GM04503 (cell line): ENCODE measurements around the gene KDM1B.
A peak's percentile ranks its signal among the peaks of the same experiment; 100 is the strongest.
"Not testable (repeated sequence)": the region's sequence is repeated elsewhere in the genome, so short reads cannot be mapped to it uniquely, and the experiment has no call there.

ENCODE experiments used
- DNase-seq: peaks from one replicate; pipeline ENCODE4 v3.0.0-alpha.2; 2012; ENCODE audit warnings: low read depth

The KDM1B gene

GRCh38 chr6:18186540-18187250 is 31.5 kb downstream of the KDM1B start:
- no peak for DNase-seq

DNA sequence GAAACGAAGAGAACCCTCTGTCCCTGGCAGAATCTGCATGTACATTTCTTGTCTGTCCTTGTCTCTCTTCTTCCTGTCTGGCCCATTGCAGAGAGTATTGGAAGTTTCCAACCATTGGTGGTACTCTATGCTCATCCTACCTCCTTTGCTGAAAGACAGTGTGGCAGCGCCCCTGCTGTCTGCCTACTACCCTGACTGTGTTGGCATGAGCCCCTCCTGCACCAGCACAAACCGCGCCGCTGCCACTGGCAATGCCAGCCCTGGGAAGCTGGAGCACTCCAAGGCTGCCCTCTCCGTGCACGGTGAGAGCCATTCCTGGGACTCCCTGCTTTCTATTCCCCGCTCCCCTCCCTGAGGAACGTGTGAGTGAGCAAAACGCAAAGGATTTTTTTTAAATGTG is 32.5 kb downstream of the KDM1B start:
- DNase-seq: no peak

DNA sequence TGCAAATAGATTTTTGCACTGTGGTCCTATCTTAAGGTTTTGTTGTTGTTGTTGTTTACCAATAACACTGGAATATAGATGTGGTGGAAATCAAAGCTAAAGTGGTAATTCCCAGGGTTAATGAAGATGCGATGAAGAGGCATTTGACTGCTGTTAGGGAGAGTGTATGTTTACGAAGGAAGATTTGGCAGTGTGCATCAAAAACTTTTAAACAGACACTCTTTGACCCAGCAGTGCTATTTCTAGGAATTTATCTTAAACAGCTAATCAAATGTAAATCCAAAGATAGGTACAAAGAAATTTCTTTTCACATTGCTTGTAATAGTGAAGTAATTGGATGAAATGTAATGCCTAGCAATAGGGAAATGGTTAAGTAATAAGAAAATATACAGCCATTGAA is 34.0 kb downstream of the KDM1B start:
- no peak for DNase-seq

DNA sequence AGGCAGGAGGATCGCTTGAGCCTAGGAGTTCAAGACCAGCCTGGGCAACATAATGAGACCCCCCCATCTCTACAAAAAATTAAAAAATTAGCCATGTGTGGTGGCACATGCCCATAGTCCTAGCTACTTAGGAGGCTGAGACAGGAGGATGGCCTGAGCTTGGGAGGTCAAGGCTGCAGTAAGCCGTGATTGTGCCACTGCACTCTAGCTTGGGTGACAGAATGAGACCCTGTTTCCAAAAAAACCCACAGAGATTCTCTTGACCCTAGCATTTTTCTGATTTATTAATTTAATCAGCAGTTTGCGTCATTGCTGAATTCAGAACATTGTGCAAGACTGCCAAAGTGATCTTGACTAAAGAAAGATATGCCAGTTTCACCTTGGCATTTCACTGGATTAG is 36.8 kb downstream of the KDM1B start:
- DNase-seq: no peak

DNA sequence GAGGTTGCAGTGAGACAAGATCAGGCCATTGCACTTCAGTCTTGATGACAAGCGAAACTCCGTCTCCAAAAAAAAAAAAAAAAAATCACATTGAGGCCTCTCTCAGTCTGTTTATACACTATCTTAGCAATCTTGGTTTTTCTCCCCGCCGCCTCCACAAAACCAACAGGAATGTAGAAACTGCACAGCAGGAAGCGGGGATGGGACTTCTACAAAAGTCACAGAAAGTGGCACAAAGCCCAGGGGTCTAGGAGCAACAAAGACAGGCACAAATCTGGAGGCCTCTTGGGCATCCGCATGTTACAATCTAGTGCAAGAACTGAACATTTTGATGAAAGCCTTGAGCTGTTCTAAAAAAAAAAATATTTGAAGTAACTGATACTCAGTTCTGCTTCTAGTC is 48.6 kb downstream of the KDM1B start:
- DNase-seq: no peak

GRCh38 chr6:18204691-18205090 is 49.5 kb downstream of the KDM1B start:
- DNase-seq: no peak

DNA sequence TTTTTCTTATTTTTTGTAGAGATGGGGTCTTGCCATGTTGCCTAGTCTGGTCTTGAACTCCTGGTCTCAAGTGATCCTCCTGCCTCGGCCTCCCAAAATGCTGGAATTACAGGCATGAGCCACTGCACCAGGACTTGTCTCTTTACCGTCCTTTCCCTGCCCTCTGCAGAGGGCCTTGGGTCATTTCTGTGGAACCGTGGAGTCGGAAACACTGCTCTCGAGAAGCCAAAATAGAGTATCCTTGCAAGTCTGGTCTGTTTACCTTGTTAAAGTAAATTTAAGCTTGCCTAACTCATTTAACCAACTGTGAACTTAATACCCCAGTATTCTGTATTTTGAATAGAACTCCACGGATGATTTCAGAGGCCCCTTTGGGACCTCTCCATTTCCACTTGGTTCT is 51.4 kb downstream of the KDM1B start:
- DNase-seq: no peak

DNA sequence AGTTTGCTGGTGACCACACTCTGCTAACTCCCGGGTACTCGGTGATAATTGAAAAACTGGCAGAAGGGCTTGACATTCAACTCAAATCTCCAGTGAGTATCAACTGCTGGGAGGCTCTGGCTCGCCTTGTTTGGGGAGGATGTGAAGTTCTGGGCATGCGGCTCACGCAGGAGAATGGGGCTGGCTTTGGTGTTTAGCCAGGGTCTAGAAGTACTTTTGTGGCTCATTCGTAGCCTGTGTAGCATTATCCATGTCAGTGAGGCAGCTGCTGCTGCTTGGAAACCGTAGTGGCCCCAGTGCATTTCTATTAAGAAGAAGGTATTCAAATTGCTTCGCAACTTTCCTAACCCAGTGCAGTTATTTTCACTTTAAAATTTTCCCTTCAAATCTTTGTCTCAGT is 52.2 kb downstream of the KDM1B start:
- no peak for DNase-seq

DNA sequence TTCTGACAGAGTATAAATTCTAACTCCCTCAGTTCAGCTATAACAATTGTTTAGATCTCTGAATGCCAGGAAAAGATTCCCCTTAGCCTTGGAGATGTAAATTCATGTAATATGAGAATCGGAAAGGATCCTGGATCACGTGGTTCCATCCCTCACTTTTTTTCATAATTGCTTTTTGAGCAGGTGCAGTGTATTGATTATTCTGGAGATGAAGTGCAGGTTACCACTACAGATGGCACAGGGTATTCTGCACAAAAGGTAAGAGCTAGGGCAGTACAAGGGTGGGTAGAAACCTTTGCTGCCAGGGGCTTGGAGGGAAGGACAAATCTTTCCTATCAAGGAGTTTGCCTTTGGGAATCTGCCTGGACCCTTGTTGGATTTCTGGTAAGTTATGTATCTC is 52.7 kb downstream of the KDM1B start:
- no peak for DNase-seq

GRCh38 chr6:18208778-18209177 is 53.6 kb downstream of the KDM1B start:
- not testable (repeated sequence) for DNase-seq

GRCh38 chr6:18209539-18210197 is 54.4 kb downstream of the KDM1B start:
- no peak for DNase-seq

DNA sequence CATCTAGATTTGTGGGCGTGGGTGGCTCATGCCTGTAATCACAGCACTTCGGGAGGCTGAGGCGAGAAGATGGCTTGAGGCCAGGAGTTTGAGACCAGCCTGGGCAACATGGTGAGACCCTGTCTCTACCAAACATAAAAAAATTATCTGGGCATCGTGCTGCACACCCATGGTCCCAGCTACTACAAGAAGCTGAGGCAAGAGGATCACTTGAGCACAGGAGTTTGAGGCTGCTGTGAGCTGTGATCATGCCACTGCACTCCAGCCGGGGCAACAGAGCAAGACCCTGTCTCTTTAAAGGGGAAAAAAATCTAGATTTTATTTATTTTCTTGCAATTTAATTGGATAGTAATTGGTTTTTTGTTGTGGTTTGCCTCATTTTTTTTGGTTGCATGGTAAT is 55.5 kb downstream of the KDM1B start:
- no peak for DNase-seq

- no peak for DNase-seq
Measured at GRCh38 chr6:18211338-18211737, 56.1 kb downstream of the KDM1B start.

DNA sequence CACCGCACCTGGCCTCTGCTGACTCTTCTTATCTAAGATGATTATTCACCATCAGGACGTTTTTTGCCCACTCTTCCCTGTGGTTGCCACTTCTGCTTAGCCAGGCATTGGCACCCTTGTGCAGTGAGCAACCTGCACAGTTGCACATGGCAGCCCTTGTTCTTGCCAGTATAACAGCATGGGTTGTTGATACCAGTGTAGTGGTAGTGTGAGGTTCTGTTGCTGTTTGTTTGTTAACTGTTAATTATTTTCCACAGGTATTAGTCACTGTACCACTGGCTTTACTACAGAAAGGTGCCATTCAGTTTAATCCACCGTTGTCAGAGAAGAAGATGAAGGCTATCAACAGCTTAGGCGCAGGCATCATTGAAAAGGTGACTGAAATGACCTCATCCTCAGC is 57.0 kb downstream of the KDM1B start:
- no peak for DNase-seq

DNA sequence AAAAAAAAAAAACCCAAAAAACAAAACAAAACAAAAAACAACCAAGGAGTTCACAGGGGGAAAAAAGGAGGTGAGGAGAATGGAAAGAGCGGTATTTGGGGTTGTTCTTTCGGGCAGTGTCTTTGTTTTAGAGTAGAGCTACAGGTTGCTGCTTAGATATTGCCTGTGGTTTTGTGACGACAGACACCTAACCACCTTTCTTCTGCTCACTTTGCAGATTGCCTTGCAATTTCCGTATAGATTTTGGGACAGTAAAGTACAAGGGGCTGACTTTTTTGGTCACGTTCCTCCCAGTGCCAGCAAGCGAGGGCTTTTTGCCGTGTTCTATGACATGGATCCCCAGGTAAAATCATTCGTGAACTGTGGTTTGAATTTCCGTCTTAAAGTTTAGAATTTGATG is 58.2 kb downstream of the KDM1B start:
- no peak for DNase-seq

DNA sequence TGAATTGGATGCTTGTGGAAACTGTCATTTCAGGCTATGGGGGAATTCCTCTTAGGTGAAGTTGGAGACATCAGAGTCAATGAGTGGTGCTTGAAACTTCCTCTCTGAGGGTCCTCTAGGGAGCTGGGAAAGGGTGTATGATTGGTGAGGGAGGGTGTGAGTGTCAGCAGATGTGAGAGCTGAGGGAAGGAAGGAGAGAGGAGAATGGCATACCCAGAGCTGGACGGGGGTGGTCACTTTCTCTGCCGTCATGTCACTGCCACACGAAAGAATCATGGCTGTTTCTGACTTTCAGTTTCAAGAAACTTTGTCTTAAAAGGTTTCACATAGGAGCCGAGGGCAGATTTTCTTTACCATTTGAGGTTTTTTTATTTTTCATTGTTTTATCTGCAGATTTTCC is 58.8 kb downstream of the KDM1B start:
- no peak for DNase-seq

- DNase-seq: no peak
Measured at GRCh38 chr6:18215436-18215835, 60.2 kb downstream of the KDM1B start.

GRCh38 chr6:18216411-18216810 is 61.2 kb downstream of the KDM1B start:
- peak; percentile 29 for DNase-seq

- DNase-seq: no peak
Measured at GRCh38 chr6:18218233-18218632, 63.0 kb downstream of the KDM1B start.

DNA sequence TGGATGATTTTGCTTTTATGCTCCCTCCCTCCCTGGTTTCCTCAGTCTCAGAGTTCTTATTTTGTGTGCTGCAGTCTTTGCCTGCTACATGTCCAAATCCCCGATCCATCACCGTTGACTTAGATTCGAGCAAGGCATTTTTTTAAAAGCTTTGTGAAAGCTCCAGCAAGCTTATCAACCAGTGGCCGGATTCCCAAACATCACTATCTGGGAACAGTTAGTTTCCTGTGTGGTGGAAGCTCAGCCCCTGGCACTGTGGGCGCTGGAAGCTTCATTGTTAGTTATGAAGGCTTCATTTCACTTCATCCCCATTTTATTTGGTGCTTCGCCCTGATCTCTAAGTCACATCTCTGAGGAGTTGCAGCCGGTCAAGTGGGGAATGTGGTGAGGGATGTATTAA is 64.4 kb downstream of the KDM1B start:
- no peak for DNase-seq

DNA sequence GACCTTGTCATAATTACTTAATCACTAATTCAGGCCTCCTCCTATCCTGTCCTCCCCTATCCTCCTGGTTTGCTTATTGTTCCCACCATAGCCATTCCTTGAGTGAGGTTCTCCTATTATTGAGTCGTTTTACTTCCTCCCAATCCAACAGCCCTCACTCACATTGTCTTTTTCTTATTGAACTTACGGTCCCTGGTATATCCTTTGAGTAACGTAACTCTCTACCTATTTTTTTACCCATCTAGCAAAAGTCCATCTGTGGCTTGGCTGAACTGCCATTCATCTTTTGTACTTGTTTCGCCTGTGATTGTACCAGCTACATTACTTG is 66.0 kb downstream of the KDM1B start:
- DNase-seq: no peak

DNA sequence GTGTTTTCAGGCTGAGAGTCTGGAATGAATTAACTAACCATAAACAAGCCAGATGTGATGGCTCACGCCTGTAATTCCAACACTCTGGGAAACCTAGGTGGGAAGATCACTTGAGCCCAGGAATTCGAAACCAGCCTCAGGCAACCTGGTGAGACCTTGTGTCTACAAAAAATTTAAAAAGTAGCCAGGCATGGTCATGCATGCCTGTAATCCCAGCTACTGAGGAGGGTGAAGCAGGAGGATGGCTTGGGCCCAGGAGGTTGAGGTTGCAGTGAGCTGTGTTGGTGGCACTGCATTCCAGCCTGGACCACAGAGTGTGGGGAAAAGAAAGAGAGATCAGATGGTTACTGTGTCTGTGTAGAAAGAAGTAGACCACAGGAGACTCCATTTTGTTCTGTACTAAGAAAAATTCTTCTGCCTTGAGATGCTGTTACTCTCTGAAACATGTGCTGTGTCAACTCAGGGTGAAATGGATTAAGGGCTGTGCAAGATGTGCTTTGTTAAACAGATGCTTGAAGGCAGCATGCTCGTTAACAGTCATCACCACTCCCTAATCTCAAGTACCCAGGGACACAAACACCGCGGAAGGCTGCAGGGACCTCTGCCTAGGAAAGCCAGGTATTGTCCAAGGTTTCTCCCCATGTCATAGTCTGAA is 71.4 kb downstream of the KDM1B start:
- DNase-seq: peak; percentile 71

- not testable (repeated sequence) for DNase-seq
Measured at GRCh38 chr6:18227166-18227565, 71.9 kb downstream of the KDM1B start.

- DNase-seq: not testable (repeated sequence)
Measured at GRCh38 chr6:18228590-18228989, 73.4 kb downstream of the KDM1B start.
